B cell (primary cell): ENCODE results near the gene ATAT1. TPM values are rescaled to one million over a fixed set of nuclear protein-coding genes. Genes with fewer than 3 reads are reported as not detected.
A peak's percentile ranks its signal among the peaks of the same experiment; 100 is the strongest.

ENCODE experiments used
- ATAC-seq: fragments of 200-7000 bp; cut with Tn5 transposase; one replicate; pipeline ENCODE4 v1.10.0; 2021; ENCODE audit warnings: low read depth, mild to moderate bottlenecking, moderate number of reproducible peaks, moderate library complexity
- CTCF ChIA-PET: fragments of 350-600 bp; sonication (Branson Sonifier 250); formaldehyde crosslinking; loops from one replicate; lab custom pipeline; 2021; ENCODE audit warnings: antibody characterized with exemption, inconsistent platforms; lab: Charles Lee
- POLR2A ChIA-PET: fragments of 350-600 bp; sonication (Branson Sonifier 250); formaldehyde crosslinking; loops from one replicate; lab custom pipeline; 2021; ENCODE audit warnings: antibody characterized with exemption; lab: Charles Lee
- DNase-seq: peaks from one replicate; pipeline ENCODE4 v3.0.0; 2013
- H2AFZ ChIP-seq: 2 replicates; pipeline ENCODE4 v1.6.1; 2012; ENCODE audit warnings: mild to moderate bottlenecking, low read depth, low read length; ENCODE audit not compliant: insufficient read depth, poor library complexity, severe bottlenecking
- H3K27ac ChIP-seq, 2 donors: 1 replicate in 1 of 2; 2 replicates in 1 of 2; pipeline ENCODE4 v1.5.1; 2012 to 2013; ENCODE audit warnings: low read length in 2 of 2, mild to moderate bottlenecking in 2 of 2, moderate library complexity in 1 of 2
- H3K27me3 ChIP-seq, 4 experiments: fragments of 200-600 bp in 1 of 4; sonication (generic) in 1 of 4; replicated peaks in 1 of 4; 1 replicate in 2 of 4; 2 replicates in 2 of 4; pipeline versions ENCODE4 v1.6.1 to v1.7.0; 2013 to 2016; ENCODE audit warnings: low read length in 3 of 4, mild to moderate bottlenecking in 2 of 4, mixed read lengths in 1 of 4, moderate library complexity in 1 of 4; ENCODE audit not compliant: insufficient read depth in 4 of 4, control insufficient read depth in 3 of 4; ENCODE audit errors: control extremely low read depth in 1 of 4
- H3K36me3 ChIP-seq, 2 experiments: replicated peaks in 1 of 2; 1 replicate in 1 of 2; 2 replicates in 1 of 2; pipeline versions ENCODE4 v1.6.1 to v1.7.1; 2013; ENCODE audit warnings: low read length in 1 of 2; ENCODE audit not compliant: insufficient read depth in 2 of 2, control insufficient read depth in 1 of 2; ENCODE audit errors: control extremely low read depth in 1 of 2, extremely low read depth in 1 of 2
- H3K4me1 ChIP-seq, 2 donors: fragments of 200-600 bp in 1 of 2; sonication (generic) in 1 of 2; 1 replicate in 1 of 2; 2 replicates in 1 of 2; pipeline versions ENCODE4 v1.5.1 to v1.6.1; 2013 to 2017; ENCODE audit warnings: low read length in 2 of 2; ENCODE audit not compliant: control insufficient read depth in 2 of 2, insufficient read depth in 2 of 2
- H3K4me2 ChIP-seq: replicated peaks from 2 replicates; pipeline ENCODE3; 2012; ENCODE audit warnings: mild to moderate bottlenecking, low read depth, low read length; ENCODE audit not compliant: poor library complexity, severe bottlenecking
- H3K4me3 ChIP-seq, 5 experiments: fragments of 200-600 bp in 1 of 5; sonication (generic) in 1 of 5; 1 replicate in 3 of 5; 2 replicates in 2 of 5; pipeline versions ENCODE4 v1.5.1 to v1.7.0; 2011 to 2016; ENCODE audit warnings: low read length in 4 of 5, mild to moderate bottlenecking in 4 of 5, low read depth in 2 of 5, control low read depth in 1 of 5, moderate library complexity in 1 of 5; ENCODE audit not compliant: insufficient read depth in 1 of 5; ENCODE audit errors: control extremely low read depth in 1 of 5, extremely low read depth in 1 of 5
- H3K79me2 ChIP-seq: fragments of 200-600 bp; sonication (generic); one replicate; pipeline ENCODE4 v1.6.0; 2016; ENCODE audit warnings: low read length; ENCODE audit not compliant: control insufficient read depth, insufficient read depth
- H3K9ac ChIP-seq: fragments of 200-600 bp; sonication (generic); 2 replicates; pipeline ENCODE4 v1.6.1; 2017; ENCODE audit warnings: mild to moderate bottlenecking, low read length, moderate library complexity
- H3K9me3 ChIP-seq, 3 donors: one replicate each; pipeline versions ENCODE4 v1.6.1 to v1.7.1; 2013; ENCODE audit warnings: low read length in 2 of 3; ENCODE audit not compliant: control insufficient read depth in 2 of 3, insufficient read depth in 1 of 3; ENCODE audit errors: control extremely low read depth in 1 of 3
- H4K20me1 ChIP-seq: 2 replicates; pipeline ENCODE4 v1.6.0; 2012; ENCODE audit warnings: mild to moderate bottlenecking, low read length; ENCODE audit not compliant: insufficient read depth, control insufficient read depth, poor library complexity, severe bottlenecking
- H3K27ac Mint-ChIP-seq: one replicate; pipeline ENCODE4 v1.8.0; 2021; ENCODE audit warnings: mixed read lengths
- H3K27me3 Mint-ChIP-seq: one replicate; pipeline ENCODE4 v1.8.0; 2021; ENCODE audit warnings: mixed read lengths
- H3K4me1 Mint-ChIP-seq: one replicate; pipeline ENCODE4 v1.8.0; 2021; ENCODE audit warnings: mixed read lengths
- H3K4me3 Mint-ChIP-seq: one replicate; pipeline ENCODE4 v1.8.0; 2021; ENCODE audit warnings: mixed read lengths
- H3K9me3 Mint-ChIP-seq: one replicate; pipeline ENCODE4 v1.8.0; 2022; ENCODE audit warnings: mixed read lengths; ENCODE audit not compliant: insufficient read depth
- EZH2 ChIP-seq: IDR thresholded peaks from 2 replicates; pipeline ENCODE4 v1.6.1; 2012; ENCODE audit warnings: borderline replicate concordance, low read depth, mild to moderate bottlenecking, moderate library complexity, low read length; ENCODE audit not compliant: insufficient read depth, poor library complexity, severe bottlenecking
- WGBS: methylation state at CpG from one replicate; pipeline ENCODE4 v1.1.5; 2013; ENCODE audit warnings: missing lambda C conversion rate; ENCODE audit not compliant: insufficient coverage; 5-methylcytosine and 5-hydroxymethylcytosine counted together
- intact Hi-C: fragments of 100-400 bp; cut with micrococcal nuclease; formaldehyde crosslinking; loops from one replicate; pipeline ENCODE4 v1.10.0; 2022
- polyA plus RNA-seq: library from polyadenylated mRNA; depleted of rRNA; stranded (reverse); fragments of >200 nt; gene quantifications from 2 replicates; pipeline ENCODE4 v1.2.3, GENCODE V29; 2012
- total RNA-seq, 2 donors: library from RNA; stranded (reverse); fragments of 120-200 nt in 1 of 2; gene quantifications; 1 replicate in 1 of 2; 2 replicates in 1 of 2; pipeline versions ENCODE4 v1.2.3 to v1.2.4, GENCODE V29; 2013 to 2022
- TF ChIP-seq, protein P1 (sequence below): fragments of 200-600 bp; IDR thresholded peaks from one replicate; pipeline ENCODE4 v1.8.0; 2022; ENCODE audit warnings: antibody characterized with exemption, mild to moderate bottlenecking

Gene ATAT1
- total and polyA plus RNA-seq, 2 donors (not counting 1 experiment from before 2014, with no cell fraction given): 15.7 to 21.5 TPM

DNA sequence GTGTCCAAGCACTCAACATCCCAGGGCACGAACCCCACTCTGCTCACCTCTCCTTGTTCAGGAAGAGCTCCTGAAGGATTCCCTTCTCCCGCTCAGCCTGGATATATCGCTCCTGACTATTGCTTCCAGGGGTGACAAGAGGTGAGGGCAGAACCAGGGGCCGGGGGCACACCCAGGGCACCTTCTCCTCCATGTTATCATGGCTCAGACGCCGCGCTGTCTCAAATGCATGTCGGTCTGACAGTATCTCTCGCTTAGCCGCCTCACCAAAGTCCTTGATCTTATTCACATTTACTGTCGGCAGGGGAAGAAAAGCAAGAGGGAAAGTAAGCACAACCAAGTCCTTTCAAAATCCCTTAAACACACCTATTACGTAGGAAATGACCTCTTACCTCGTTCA lies 22.7 kb upstream of the ATAT1 start:
- H3K4me2 ChIP-seq: no peak overlapping the region
- WGBS: 95% methylated on average over 9 of the region's 13 CpGs
- H3K9me3 Mint-ChIP-seq: no peaks in the 10 kb centered on the region
- H3K4me3 Mint-ChIP-seq: no peak overlapping the region
- TF ChIP-seq EZH2: no peak
- TF ChIP-seq, protein P1, sequence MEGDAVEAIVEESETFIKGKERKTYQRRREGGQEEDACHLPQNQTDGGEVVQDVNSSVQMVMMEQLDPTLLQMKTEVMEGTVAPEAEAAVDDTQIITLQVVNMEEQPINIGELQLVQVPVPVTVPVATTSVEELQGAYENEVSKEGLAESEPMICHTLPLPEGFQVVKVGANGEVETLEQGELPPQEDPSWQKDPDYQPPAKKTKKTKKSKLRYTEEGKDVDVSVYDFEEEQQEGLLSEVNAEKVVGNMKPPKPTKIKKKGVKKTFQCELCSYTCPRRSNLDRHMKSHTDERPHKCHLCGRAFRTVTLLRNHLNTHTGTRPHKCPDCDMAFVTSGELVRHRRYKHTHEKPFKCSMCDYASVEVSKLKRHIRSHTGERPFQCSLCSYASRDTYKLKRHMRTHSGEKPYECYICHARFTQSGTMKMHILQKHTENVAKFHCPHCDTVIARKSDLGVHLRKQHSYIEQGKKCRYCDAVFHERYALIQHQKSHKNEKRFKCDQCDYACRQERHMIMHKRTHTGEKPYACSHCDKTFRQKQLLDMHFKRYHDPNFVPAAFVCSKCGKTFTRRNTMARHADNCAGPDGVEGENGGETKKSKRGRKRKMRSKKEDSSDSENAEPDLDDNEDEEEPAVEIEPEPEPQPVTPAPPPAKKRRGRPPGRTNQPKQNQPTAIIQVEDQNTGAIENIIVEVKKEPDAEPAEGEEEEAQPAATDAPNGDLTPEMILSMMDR: no peak
- peaks cover 38% of the 10 kb centered on the region for H3K79me2 ChIP-seq
- ChIA-PET CTCF (no interaction called here), POLR2A (no interaction called here)
- no peak overlapping the region for H3K9ac ChIP-seq
- H3K4me3 ChIP-seq: no peak overlapping the region
- no peaks in the 10 kb centered on the region for H3K27me3 ChIP-seq
- no peak overlapping the region for H3K27ac ChIP-seq
- intact Hi-C loops: no loop called here
- H2AFZ ChIP-seq: no peak overlapping the region
- H3K9me3 ChIP-seq: no peaks in the 10 kb centered on the region
- peaks cover 8 to 87% of the 10 kb centered on the region in 2 experiments for H3K36me3 ChIP-seq
- no peaks in the 10 kb centered on the region for H3K27me3 Mint-ChIP-seq
- no peaks in the 10 kb centered on the region for H3K4me1 ChIP-seq
- DNase-seq (no peak), ATAC-seq (no peak)
- peaks cover 14% of the 10 kb centered on the region for H3K4me1 Mint-ChIP-seq
- H3K27ac Mint-ChIP-seq: no peak overlapping the region
- peaks cover 58% of the 10 kb centered on the region for H4K20me1 ChIP-seq

DNA sequence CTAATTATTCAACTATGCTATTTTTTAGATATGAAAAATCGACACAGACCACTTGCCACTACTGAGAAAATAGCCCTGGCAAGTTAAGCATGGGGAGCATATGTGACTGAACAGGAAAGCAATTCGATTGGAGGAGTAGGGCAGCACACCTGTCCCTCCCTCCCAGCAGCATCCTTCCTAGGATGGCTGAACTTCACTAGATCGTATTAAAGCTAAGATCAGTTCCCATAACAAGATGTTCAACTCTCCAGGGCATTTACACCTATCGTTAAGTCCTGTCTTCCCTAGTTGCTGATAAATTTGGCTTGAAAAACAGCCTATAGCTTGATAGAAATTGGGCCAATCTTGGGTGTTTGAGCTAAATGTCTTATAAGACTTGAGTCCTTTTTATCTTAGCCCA lies 16.6 kb upstream of the ATAT1 start:
- no peaks in the 10 kb centered on the region for H3K9me3 Mint-ChIP-seq
- intact Hi-C loops: loop anchor here (10.0 kb wide), 1 partner anchor 745 kb away; the partner anchor contains the start of gene HLA-B
- no peak for ATAC-seq
- H3K4me3 Mint-ChIP-seq: no peak overlapping the region
- DNase-seq: no peak
- H3K4me3 ChIP-seq: no peak overlapping the region
- peak overlapping the region; percentile 78 for H3K27ac Mint-ChIP-seq
- peak overlapping the region; percentile 1 to 99 for H3K27ac ChIP-seq
- H3K9me3 ChIP-seq: no peaks in the 10 kb centered on the region
- H3K4me1 Mint-ChIP-seq: peaks cover 67% of the 10 kb centered on the region
- H3K79me2 ChIP-seq: peaks cover 81% of the 10 kb centered on the region
- H3K36me3 ChIP-seq: peaks cover 5 to 46% of the 10 kb centered on the region in 2 experiments
- 92% methylated on average over 2 of the region's 4 CpGs for WGBS
- CTCF ChIA-PET: interaction anchor here (0.8 to 1.5 kb wide), 4 partner anchors 12 to 123 kb away, joined by 3 to 14 read pairs (median 4); no protein-coding TSS in a partner anchor
- no peak for TF ChIP-seq EZH2
- TF ChIP-seq, protein P1: no peak
- H3K27me3 Mint-ChIP-seq: no peaks in the 10 kb centered on the region
- H2AFZ ChIP-seq: no peak overlapping the region
- H3K9ac ChIP-seq: no peak overlapping the region
- H3K4me2 ChIP-seq: no peak overlapping the region
- POLR2A ChIA-PET: interaction anchor here (0.6 kb wide), 1 partner anchor 29 kb away, joined by 3 read pairs; no protein-coding TSS in a partner anchor
- peaks cover 36% of the 10 kb centered on the region for H4K20me1 ChIP-seq
- H3K27me3 ChIP-seq: no peaks in the 10 kb centered on the region
- peaks cover 33 to 35% of the 10 kb centered on the region in 2 donors for H3K4me1 ChIP-seq
